HepG2 (cell line): ENCODE results near the gene SLCO3A1. TPM values are rescaled to one million over a fixed set of nuclear protein-coding genes. Genes with fewer than 3 reads are reported as not detected.

ENCODE experiments used
- ATAC-seq: fragments of 200-7000 bp; cut with Tn5 transposase; 3 replicates; pipeline ENCODE4 v1.9.1; 2020; ENCODE audit warnings: mild to moderate bottlenecking, moderate library complexity
- BruUV-seq: library from RNA; stranded (reverse); fragments of 400-500 nt; replicated peaks from 2 replicates; lab custom pipeline; 2021; lab: Mats Ljungman, UMichigan
- CTCF ChIA-PET: fragments of 300-600 bp; formaldehyde crosslinking; extraction: SDS; loops from one replicate; lab custom pipeline; 2021; ENCODE audit warnings: low total read pairs, inconsistent platforms, low intra/inter-chr PET ratio; lab: Yijun Ruan, JAX
- POLR2A ChIA-PET: fragments of 350-600 bp; sonication (Branson Sonifier 250); formaldehyde crosslinking; loops from one replicate; lab custom pipeline; 2020; ENCODE audit warnings: antibody characterized with exemption, inconsistent platforms; lab: Yijun Ruan, JAX
- DNase-seq: peaks from one replicate; pipeline ENCODE4 v3.0.0-alpha.2; 2015; ENCODE audit warnings: low spot score
- FAIRE-seq: peaks from 3 replicates; lab custom pipeline; 2011; peaks lifted over from hg19 to GRCh38; lab: Jason Lieb, UNC
- H2AFZ ChIP-seq: one replicate; pipeline ENCODE4 v1.6.1; 2011; ENCODE audit warnings: low read length, inconsistent platforms
- H3K27ac ChIP-seq: fragments of 300-600 bp; 3 replicates; pipeline ENCODE4 v1.8.0; 2011; ENCODE audit warnings: mixed run types, mild to moderate bottlenecking, mixed read lengths, low read length, inconsistent platforms; ENCODE audit not compliant: insufficient read depth; ENCODE audit errors: extremely low read length
- H3K27me3 ChIP-seq, 2 experiments: fragments of 200-600 bp in 1 of 2; 2 replicates in 1 of 2; 3 replicates in 1 of 2; pipeline versions ENCODE4 v1.6.0 to v1.8.0; 2011; ENCODE audit warnings: low read length in 2 of 2, mild to moderate bottlenecking in 2 of 2, moderate library complexity in 2 of 2, inconsistent platforms in 1 of 2; ENCODE audit not compliant: insufficient read depth in 2 of 2, control insufficient read depth in 1 of 2
- H3K36me3 ChIP-seq, 2 experiments: fragments of 200-600 bp in 1 of 2; replicated peaks in 1 of 2; 2 replicates in 1 of 2; 3 replicates in 1 of 2; pipeline versions ENCODE4 v1.5.1 to v1.8.0; 2011; ENCODE audit warnings: low read length in 2 of 2, inconsistent platforms in 1 of 2; ENCODE audit not compliant: insufficient read depth in 2 of 2, control insufficient read depth in 1 of 2
- H3K4me1 ChIP-seq: 2 replicates; pipeline ENCODE4 v1.5.1; 2012; ENCODE audit warnings: low read length, inconsistent platforms; ENCODE audit not compliant: insufficient read depth
- H3K4me2 ChIP-seq: 2 replicates; pipeline ENCODE4 v1.6.0; 2011; ENCODE audit warnings: low read depth, low read length, inconsistent platforms
- H3K4me3 ChIP-seq, 3 experiments: fragments of 200-600 bp in 1 of 3; sonication (generic), shearing (Covaris generic) in 1 of 3; replicated peaks in 1 of 3; 2 replicates each; pipeline ENCODE4 v1.5.1; 2011 to 2016; ENCODE audit warnings: low read length in 3 of 3, inconsistent platforms in 2 of 3, low read depth in 2 of 3, mild to moderate bottlenecking in 2 of 3, control low read depth in 1 of 3, mixed read lengths in 1 of 3; ENCODE audit not compliant: insufficient read depth in 1 of 3
- H3K79me2 ChIP-seq: one replicate; pipeline ENCODE4 v1.6.1; 2011; ENCODE audit warnings: low read length, inconsistent platforms; ENCODE audit not compliant: insufficient read depth
- H3K9ac ChIP-seq: 2 replicates; pipeline ENCODE4 v1.6.0; 2011; ENCODE audit warnings: mild to moderate bottlenecking, low read depth, low read length, inconsistent platforms; ENCODE audit not compliant: insufficient read depth
- H3K9me3 ChIP-seq: 2 replicates; pipeline ENCODE4 v1.5.1; 2012; ENCODE audit warnings: mild to moderate bottlenecking, low read length
- H4K20me1 ChIP-seq: 2 replicates; pipeline ENCODE4 v1.6.0; 2011; ENCODE audit warnings: inconsistent platforms, mild to moderate bottlenecking, low read length, moderate library complexity; ENCODE audit not compliant: insufficient read depth
- ARHGAP35 ChIP-seq: sonication (generic); formaldehyde crosslinking; IDR thresholded peaks from 2 replicates; pipeline ENCODE4 v1.9.0; 2022; ENCODE audit warnings: mild to moderate bottlenecking, inconsistent platforms, moderate library complexity, missing genetic modification reagents, borderline replicate concordance
- CHCHD3 ChIP-seq: sonication (generic); formaldehyde crosslinking; IDR thresholded peaks from 2 replicates; pipeline ENCODE4 v1.8.0; 2022; ENCODE audit warnings: mild to moderate bottlenecking, missing genetic modification reagents, moderate library complexity
- MED8 ChIP-seq: sonication (generic); formaldehyde crosslinking; IDR thresholded peaks from 2 replicates; pipeline ENCODE4 v1.8.1; 2023; ENCODE audit warnings: mild to moderate bottlenecking, missing genetic modification reagents; ENCODE audit not compliant: insufficient replicate concordance
- NR0B2 ChIP-seq: sonication (generic); formaldehyde crosslinking; IDR thresholded peaks from 2 replicates; pipeline ENCODE4 v1.4.0; 2020; ENCODE audit warnings: mild to moderate bottlenecking, missing genetic modification reagents
- NR2F6 ChIP-seq, 2 experiments: IDR thresholded peaks; 2 replicates each; pipeline ENCODE4 v1.6.1; 2016; ENCODE audit warnings: antibody characterized with exemption in 1 of 2, mild to moderate bottlenecking in 1 of 2
- RARG ChIP-seq: sonication (generic); formaldehyde crosslinking; IDR thresholded peaks from 2 replicates; pipeline ENCODE4 v1.4.0; 2020; ENCODE audit warnings: low read depth, mild to moderate bottlenecking, missing genetic modification reagents
- SYNCRIP ChIP-seq: fragments of 200-400 bp; formaldehyde crosslinking; IDR thresholded peaks from 2 replicates; pipeline ENCODE4 v1.6.1; 2018; ENCODE audit warnings: mild to moderate bottlenecking, low read depth, low read length; ENCODE audit not compliant: insufficient read depth
- ZEB1 ChIP-seq: IDR thresholded peaks from 2 replicates; pipeline ENCODE4 v1.6.1; 2012; ENCODE audit warnings: mild to moderate bottlenecking, low read depth, inconsistent platforms; ENCODE audit not compliant: insufficient replicate concordance
- ZNF800 ChIP-seq: sonication (generic); formaldehyde crosslinking; IDR thresholded peaks from 2 replicates; pipeline ENCODE4 v1.4.0; 2020; ENCODE audit warnings: missing genetic modification reagents
- ZNF879 ChIP-seq: sonication (generic); formaldehyde crosslinking; IDR thresholded peaks from 2 replicates; pipeline ENCODE4 v1.8.1; 2023; ENCODE audit warnings: missing genetic modification reagents
- WGBS: methylation state at CpG from one replicate; pipeline ENCODE4 v1.1.6; 2017; ENCODE audit warnings: low lambda C conversion rate; 5-methylcytosine and 5-hydroxymethylcytosine counted together
- in situ Hi-C: cut with HindIII; loops from 2 replicates; pipeline ENCODE4 v1.10.0; 2017; ENCODE audit warnings: low pct_unique_long_range_greater_than_20kb; ENCODE audit not compliant: extremely low pct_ligation_motif_present
- intact Hi-C: fragments of 100-400 bp; cut with micrococcal nuclease; formaldehyde crosslinking; loops from one replicate; pipeline ENCODE4 v1.10.0; 2022; ENCODE audit not compliant: unreplicated experiment
- polyA plus RNA-seq, 8 experiments: library from polyadenylated mRNA; depleted of rRNA in 3 of 8; stranded (reverse) in 7 of 8; unstranded in 1 of 8; fragments of >200 nt; fragmentation: Illumina TruSeq in 4 of 8; extraction: Trizol in 4 of 8; gene quantifications; 2 replicates each; pipeline versions ENCODE4 v1.2.1 to v1.2.3, GENCODE V29; 2011 to 2016; ENCODE audit warnings: low read depth in 4 of 8, missing spikeins in 1 of 8, mixed read lengths in 1 of 8; ENCODE audit not compliant: insufficient read depth in 1 of 8
- total RNA-seq, 5 experiments: library from RNA; depleted of rRNA; stranded (reverse); fragments of >200 nt; fragmentation: Illumina TruSeq; extraction: Trizol; gene quantifications; 2 replicates each; pipeline ENCODE4 v1.2.3, GENCODE V29; 2016; ENCODE audit warnings: low read depth in 1 of 5
- TF ChIP-seq, protein P1 (sequence below): sonication (generic); formaldehyde crosslinking; IDR thresholded peaks from 2 replicates; pipeline ENCODE4 v1.5.0; 2020; ENCODE audit warnings: mild to moderate bottlenecking, missing genetic modification reagents, borderline replicate concordance

The SLCO3A1 gene
- total and polyA plus RNA-seq, 2 of the 13 experiments (the other 11 are each of a cell fraction or from before 2014, with no cell fraction given): 0.02 TPM; not detected in 1

GRCh38 chr15:91965501-91966193, 112.1 kb downstream of the SLCO3A1 start (continued):
- TF ChIP-seq SYNCRIP: no peak

- WGBS: 0% methylated on average over 2 of the region's 6 CpGs
- Histone ChIP-seq H2AFZ (no peak overlapping the region), H3K27me3 (peaks cover 0 to 2% of the 10 kb centered on the region in 2 experiments; a peak in 3 of 5 replicates), H3K36me3 (no peaks in the 10 kb centered on the region), H3K4me1 (no peaks in the 10 kb centered on the region), H3K27ac (no peak overlapping the region), H3K4me2 (no peak overlapping the region), H3K79me2 (no peaks in the 10 kb centered on the region), H4K20me1 (no peaks in the 10 kb centered on the region), H3K4me3 (no peak overlapping the region), H3K9me3 (no peaks in the 10 kb centered on the region), H3K9ac (no peak overlapping the region)
- intact Hi-C loops (no loop called here), in situ Hi-C loops (no loop called here)
- POLR2A ChIA-PET: no interaction called here
- ATAC-seq: no peak
- DNase-seq: no peak
- no TSS peak for BruUV-seq
- no peak for FAIRE-seq
- CTCF ChIA-PET: no interaction called here
- no peak for TF ChIP-seq RARG (CRISPR knock-in tag)
- no peak for TF ChIP-seq NR2F6 (IDR thresholded peaks at IDR 0.05)
- no peak for TF ChIP-seq NR2F6 (CRISPR knock-in tag; IDR thresholded peaks at IDR 0.05)
- no peak for TF ChIP-seq ARHGAP35 (CRISPR knock-in tag)
- no peak for TF ChIP-seq CHCHD3
- no peak for TF ChIP-seq NR0B2
- no peak for TF ChIP-seq ZEB1
- no peak for TF ChIP-seq ZNF879 (CRISPR knock-in tag)
- no peak for TF ChIP-seq ZNF800 (CRISPR knock-in tag)
- TF ChIP-seq MED8 (CRISPR knock-in tag): no peak
- TF ChIP-seq, protein P1, sequence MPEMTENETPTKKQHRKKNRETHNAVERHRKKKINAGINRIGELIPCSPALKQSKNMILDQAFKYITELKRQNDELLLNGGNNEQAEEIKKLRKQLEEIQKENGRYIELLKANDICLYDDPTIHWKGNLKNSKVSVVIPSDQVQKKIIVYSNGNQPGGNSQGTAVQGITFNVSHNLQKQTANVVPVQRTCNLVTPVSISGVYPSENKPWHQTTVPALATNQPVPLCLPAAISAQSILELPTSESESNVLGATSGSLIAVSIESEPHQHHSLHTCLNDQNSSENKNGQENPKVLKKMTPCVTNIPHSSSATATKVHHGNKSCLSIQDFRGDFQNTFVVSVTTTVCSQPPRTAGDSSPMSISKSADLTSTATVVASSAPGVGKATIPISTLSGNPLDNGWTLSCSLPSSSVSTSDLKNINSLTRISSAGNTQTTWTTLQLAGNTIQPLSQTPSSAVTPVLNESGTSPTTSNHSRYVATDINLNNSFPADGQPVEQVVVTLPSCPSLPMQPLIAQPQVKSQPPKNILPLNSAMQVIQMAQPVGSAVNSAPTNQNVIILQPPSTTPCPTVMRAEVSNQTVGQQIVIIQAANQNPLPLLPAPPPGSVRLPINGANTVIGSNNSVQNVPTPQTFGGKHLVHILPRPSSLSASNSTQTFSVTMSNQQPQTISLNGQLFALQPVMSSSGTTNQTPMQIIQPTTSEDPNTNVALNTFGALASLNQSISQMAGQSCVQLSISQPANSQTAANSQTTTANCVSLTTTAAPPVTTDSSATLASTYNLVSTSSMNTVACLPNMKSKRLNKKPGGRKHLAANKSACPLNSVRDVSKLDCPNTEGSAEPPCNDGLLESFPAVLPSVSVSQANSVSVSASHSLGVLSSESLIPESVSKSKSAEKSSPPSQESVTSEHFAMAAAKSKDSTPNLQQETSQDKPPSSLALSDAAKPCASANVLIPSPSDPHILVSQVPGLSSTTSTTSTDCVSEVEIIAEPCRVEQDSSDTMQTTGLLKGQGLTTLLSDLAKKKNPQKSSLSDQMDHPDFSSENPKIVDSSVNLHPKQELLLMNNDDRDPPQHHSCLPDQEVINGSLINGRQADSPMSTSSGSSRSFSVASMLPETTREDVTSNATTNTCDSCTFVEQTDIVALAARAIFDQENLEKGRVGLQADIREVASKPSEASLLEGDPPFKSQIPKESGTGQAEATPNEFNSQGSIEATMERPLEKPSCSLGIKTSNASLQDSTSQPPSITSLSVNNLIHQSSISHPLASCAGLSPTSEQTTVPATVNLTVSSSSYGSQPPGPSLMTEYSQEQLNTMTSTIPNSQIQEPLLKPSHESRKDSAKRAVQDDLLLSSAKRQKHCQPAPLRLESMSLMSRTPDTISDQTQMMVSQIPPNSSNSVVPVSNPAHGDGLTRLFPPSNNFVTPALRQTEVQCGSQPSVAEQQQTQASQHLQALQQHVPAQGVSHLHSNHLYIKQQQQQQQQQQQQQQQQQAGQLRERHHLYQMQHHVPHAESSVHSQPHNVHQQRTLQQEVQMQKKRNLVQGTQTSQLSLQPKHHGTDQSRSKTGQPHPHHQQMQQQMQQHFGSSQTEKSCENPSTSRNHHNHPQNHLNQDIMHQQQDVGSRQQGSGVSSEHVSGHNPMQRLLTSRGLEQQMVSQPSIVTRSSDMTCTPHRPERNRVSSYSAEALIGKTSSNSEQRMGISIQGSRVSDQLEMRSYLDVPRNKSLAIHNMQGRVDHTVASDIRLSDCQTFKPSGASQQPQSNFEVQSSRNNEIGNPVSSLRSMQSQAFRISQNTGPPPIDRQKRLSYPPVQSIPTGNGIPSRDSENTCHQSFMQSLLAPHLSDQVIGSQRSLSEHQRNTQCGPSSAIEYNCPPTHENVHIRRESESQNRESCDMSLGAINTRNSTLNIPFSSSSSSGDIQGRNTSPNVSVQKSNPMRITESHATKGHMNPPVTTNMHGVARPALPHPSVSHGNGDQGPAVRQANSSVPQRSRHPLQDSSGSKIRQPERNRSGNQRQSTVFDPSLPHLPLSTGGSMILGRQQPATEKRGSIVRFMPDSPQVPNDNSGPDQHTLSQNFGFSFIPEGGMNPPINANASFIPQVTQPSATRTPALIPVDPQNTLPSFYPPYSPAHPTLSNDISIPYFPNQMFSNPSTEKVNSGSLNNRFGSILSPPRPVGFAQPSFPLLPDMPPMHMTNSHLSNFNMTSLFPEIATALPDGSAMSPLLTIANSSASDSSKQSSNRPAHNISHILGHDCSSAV (CRISPR knock-in tag): no peak
Measured at GRCh38 chr15:91966194-91966552, 112.7 kb downstream of the SLCO3A1 start.
